Mesothelial cell of epicardium (in vitro differentiated cells): Measurements from ENCODE around the gene NCAPG2. TPM values are rescaled to one million over a fixed set of nuclear protein-coding genes. Genes with fewer than 3 reads are reported as not detected.

Source experiments
- DNase-seq, 2 experiments: peaks; one replicate each; pipeline ENCODE4 v3.0.0; 2021; ENCODE audit warnings: low spot score in 2 of 2; ENCODE audit not compliant: unreplicated experiment in 2 of 2
- H3K27ac Mint-ChIP-seq: 2 replicates; pipeline ENCODE4 v1.8.0; 2021; ENCODE audit warnings: mixed read lengths
- H3K27me3 Mint-ChIP-seq: 2 replicates; pipeline ENCODE4 v1.8.0; 2021; ENCODE audit warnings: low read depth, mixed read lengths
- H3K36me3 Mint-ChIP-seq: 2 replicates; pipeline ENCODE4 v1.8.0; 2021; ENCODE audit warnings: mixed read lengths
- H3K4me1 Mint-ChIP-seq: 2 replicates; pipeline ENCODE4 v1.8.0; 2021; ENCODE audit warnings: mixed read lengths
- H3K4me3 Mint-ChIP-seq: 2 replicates; pipeline ENCODE4 v1.8.0; 2021; ENCODE audit warnings: mild to moderate bottlenecking, moderate library complexity, mixed read lengths
- H3K9me3 Mint-ChIP-seq: 2 replicates; pipeline ENCODE4 v1.8.0; 2021; ENCODE audit warnings: mixed read lengths
- CTCF ChIP-seq: fragments of 200-600 bp; sonication (generic); IDR thresholded peaks from one replicate; pipeline ENCODE4 v1.5.0; 2021; ENCODE audit warnings: antibody characterized with exemption; ENCODE audit not compliant: unreplicated experiment
- total RNA-seq: library from RNA; stranded (reverse); gene quantifications from 3 replicates; pipeline ENCODE4 v1.2.1, GENCODE V29; 2021

Gene NCAPG2
- total RNA-seq, 1 donor from 2014 or later, result 22.5 TPM

DNA sequence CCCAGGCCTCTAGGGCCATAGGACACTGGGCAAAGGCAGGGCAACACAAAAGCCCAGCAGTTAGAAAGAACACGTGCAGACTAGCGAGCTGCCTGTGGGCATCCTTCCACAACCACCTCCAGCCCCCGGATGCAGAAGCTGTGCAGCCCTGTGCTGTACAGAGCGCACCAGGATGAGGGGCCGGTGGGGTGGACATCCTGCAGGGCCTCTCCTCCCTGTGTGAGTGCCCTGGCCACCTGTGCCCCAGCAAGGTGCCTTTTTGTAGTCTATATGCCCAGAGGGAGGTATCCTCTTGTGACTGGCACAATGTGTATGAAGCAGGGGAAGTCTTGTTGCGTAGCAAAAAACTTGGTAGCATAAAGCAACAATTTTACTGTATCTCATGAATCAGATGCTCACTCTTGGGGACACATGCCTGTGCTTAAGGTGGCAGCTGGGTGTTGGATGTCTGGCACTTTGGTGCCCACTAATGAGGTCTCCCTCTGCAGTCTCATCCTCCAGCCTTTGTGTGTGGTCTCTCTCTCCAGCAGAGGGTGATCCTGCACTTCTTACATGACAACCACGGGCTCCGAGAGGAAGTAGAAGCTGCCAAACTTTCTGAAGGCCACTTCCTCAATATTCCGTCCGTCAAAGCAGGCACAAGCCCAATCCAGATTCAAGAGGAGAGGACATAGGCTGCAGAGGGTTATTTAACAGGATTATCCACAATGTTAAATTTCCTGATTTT lies 8.7 kb downstream of the NCAPG2 start:
- H3K36me3 Mint-ChIP-seq, result peaks cover 13% of the 10 kb centered on the region
- H3K4me3 Mint-ChIP-seq, result no peak overlapping the region
- no peaks in the 10 kb centered on the region for H3K9me3 Mint-ChIP-seq
- H3K27me3 Mint-ChIP-seq, result no peaks in the 10 kb centered on the region
- TF ChIP-seq CTCF, result no peak
- no peaks in the 10 kb centered on the region for H3K4me1 Mint-ChIP-seq
- no peak overlapping the region for H3K27ac Mint-ChIP-seq
- no peak for DNase-seq

DNA sequence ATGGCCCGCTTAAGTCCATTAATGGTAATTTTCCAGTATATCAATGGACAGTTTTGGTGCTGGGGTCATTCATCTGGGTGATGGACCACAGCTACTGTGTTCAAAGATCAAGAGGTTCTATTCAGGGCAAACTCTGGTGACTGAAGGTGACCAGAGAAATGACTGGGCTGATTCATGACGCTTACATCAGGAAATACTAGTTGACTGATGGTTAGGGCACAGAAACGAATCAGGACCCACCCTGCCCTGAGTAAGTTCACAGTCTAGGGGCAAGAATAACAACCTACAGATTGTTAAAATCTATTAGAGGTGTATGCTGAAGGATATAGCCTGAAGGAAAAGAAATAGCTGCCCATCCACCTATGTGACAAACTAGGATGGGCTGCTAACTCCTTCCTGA lies 9.5 kb downstream of the NCAPG2 start:
- Mint-ChIP-seq H3K36me3 (peaks cover 15% of the 10 kb centered on the region), H3K9me3 (no peaks in the 10 kb centered on the region), H3K27me3 (no peaks in the 10 kb centered on the region), H3K4me3 (no peak overlapping the region), H3K27ac (no peak overlapping the region), H3K4me1 (no peaks in the 10 kb centered on the region)
- no peak for DNase-seq
- no peak for TF ChIP-seq CTCF

GRCh38 chr7:158694650-158695049 lies 10.0 kb downstream of the NCAPG2 start:
- DNase-seq, result no peak
- no peaks in the 10 kb centered on the region for H3K4me1 Mint-ChIP-seq
- no peaks in the 10 kb centered on the region for H3K9me3 Mint-ChIP-seq
- no peak overlapping the region for H3K4me3 Mint-ChIP-seq
- TF ChIP-seq CTCF, result no peak
- no peak overlapping the region for H3K27ac Mint-ChIP-seq
- H3K27me3 Mint-ChIP-seq, result no peaks in the 10 kb centered on the region
- peaks cover 15% of the 10 kb centered on the region for H3K36me3 Mint-ChIP-seq

GRCh38 chr7:158689488-158689887 lies 15.1 kb downstream of the NCAPG2 start:
- no peaks in the 10 kb centered on the region for H3K4me1 Mint-ChIP-seq
- no peaks in the 10 kb centered on the region for H3K27me3 Mint-ChIP-seq
- no peak for TF ChIP-seq CTCF
- no peak overlapping the region for H3K4me3 Mint-ChIP-seq
- peaks cover 15% of the 10 kb centered on the region for H3K36me3 Mint-ChIP-seq
- no peak for DNase-seq
- no peaks in the 10 kb centered on the region for H3K9me3 Mint-ChIP-seq
- H3K27ac Mint-ChIP-seq, result no peak overlapping the region

DNA sequence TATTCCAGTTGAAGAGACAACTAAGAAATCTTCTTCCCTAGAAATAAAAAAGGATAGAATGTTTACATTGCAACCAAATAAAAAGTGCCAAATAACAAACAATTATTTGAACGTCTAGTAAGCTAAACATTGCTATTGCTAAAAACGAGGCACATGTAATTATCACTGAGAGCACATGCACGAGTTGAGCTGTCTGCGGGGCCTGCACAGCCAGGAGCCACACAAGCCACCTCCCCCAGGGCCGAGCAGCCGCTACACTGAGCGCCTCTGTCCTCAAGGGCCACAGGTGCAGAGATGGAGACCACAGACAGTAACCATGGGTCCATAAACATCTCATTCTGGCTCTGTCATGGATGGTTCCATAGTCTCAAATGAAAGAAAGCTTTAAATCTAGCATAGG lies 17.2 kb downstream of the NCAPG2 start:
- H3K9me3 Mint-ChIP-seq, result no peaks in the 10 kb centered on the region
- H3K27ac Mint-ChIP-seq, result no peak overlapping the region
- peaks cover 12% of the 10 kb centered on the region for H3K36me3 Mint-ChIP-seq
- no peak for TF ChIP-seq CTCF
- H3K4me3 Mint-ChIP-seq, result no peak overlapping the region
- DNase-seq, result no peak
- H3K27me3 Mint-ChIP-seq, result no peaks in the 10 kb centered on the region
- no peaks in the 10 kb centered on the region for H3K4me1 Mint-ChIP-seq

DNA sequence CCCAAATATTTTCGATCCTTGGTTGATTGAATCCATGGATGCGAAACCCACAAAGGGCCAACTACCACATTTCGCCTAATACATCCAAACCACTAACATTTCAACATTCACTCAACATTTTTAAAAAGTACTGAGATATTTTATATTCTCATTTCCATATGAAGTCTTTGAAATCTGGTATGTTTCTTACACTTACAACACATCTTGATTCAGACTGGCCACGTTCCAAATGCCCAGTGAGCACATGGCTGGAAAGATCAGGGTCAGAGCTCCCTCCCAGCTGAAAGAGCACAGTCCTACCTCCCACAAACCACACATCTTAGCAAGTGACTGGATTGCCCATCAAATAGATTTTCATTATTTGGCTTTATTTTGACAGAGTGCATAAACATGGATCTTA lies 18.9 kb downstream of the NCAPG2 start:
- no peak overlapping the region for H3K27ac Mint-ChIP-seq
- no peak for DNase-seq
- TF ChIP-seq CTCF, result no peak
- no peaks in the 10 kb centered on the region for H3K9me3 Mint-ChIP-seq
- H3K36me3 Mint-ChIP-seq, result peaks cover 9% of the 10 kb centered on the region
- H3K4me1 Mint-ChIP-seq, result no peaks in the 10 kb centered on the region
- no peak overlapping the region for H3K4me3 Mint-ChIP-seq
- no peaks in the 10 kb centered on the region for H3K27me3 Mint-ChIP-seq
